IPS-15b (cell line): ENCODE data around the gene PTPRM.

ENCODE experiments used
- H3K27me3 ChIP-seq: one replicate; pipeline ENCODE4 v1.6.1; 2013; ENCODE audit warnings: low read length; ENCODE audit not compliant: control insufficient read depth, insufficient read depth
- H3K36me3 ChIP-seq: one replicate; pipeline ENCODE4 v1.6.1; 2013; ENCODE audit warnings: low read length; ENCODE audit not compliant: control insufficient read depth, insufficient read depth
- H3K4me1 ChIP-seq: one replicate; pipeline ENCODE4 v1.6.1; 2013; ENCODE audit warnings: mild to moderate bottlenecking, low read length; ENCODE audit not compliant: control insufficient read depth, insufficient read depth
- H3K4me3 ChIP-seq: one replicate; pipeline ENCODE4 v1.5.1; 2013; ENCODE audit warnings: low read depth, low read length
- H3K9ac ChIP-seq: one replicate; pipeline ENCODE4 v1.6.1; 2013; ENCODE audit warnings: low read depth, mild to moderate bottlenecking, low read length
- H3K9me3 ChIP-seq: one replicate; pipeline ENCODE4 v1.6.1; 2013; ENCODE audit warnings: mild to moderate bottlenecking, low read length; ENCODE audit not compliant: control insufficient read depth, insufficient read depth

PTPRM gene

DNA sequence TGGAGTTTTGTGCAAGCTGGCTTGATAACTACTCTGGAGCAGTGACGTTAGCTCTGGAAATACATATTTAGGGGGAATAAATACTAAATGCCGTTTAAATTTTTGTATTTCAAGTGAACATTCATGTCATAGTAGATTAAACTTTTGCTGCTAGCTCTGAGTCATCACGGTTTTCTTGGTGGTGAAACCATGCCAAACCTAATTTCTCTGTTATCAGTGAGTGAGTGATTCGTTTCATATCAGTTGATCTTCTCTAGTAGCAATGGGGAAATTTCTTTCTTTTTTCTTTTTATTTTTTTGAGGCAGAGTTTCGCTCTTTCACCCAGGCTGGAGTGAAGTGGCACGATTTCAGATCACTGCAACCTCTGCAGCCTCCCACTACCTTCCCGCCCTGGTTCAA, 211.1 kb downstream of the PTPRM start:
- Histone ChIP-seq H3K9ac (no peak overlapping the region), H3K4me3 (no peak overlapping the region), H3K4me1 (no peaks in the 10 kb centered on the region), H3K27me3 (no peaks in the 10 kb centered on the region), H3K36me3 (no peaks in the 10 kb centered on the region), H3K9me3 (no peaks in the 10 kb centered on the region)

DNA sequence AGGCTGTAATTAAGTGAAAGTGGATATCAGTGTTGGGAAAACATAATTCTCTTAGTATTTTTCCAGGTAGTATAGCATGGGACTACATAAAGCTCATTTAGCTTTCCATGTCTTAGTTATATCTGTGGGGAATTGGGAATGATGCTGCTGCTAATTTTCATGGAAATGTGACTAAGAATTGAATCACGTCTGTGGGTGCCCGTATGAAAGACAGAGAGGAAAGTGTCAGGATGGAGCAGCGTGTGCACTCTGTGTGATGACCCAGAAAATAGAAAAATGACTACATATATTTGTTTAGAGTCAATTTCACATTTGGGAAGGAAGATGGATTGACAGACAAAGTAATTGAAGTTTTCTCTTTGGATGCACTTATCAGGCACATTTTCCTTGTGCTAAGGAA, 212.1 kb downstream of the PTPRM start:
- Histone ChIP-seq H3K4me1 (no peaks in the 10 kb centered on the region), H3K36me3 (no peaks in the 10 kb centered on the region), H3K9me3 (no peaks in the 10 kb centered on the region), H3K27me3 (no peaks in the 10 kb centered on the region), H3K4me3 (no peak overlapping the region), H3K9ac (no peak overlapping the region)

DNA sequence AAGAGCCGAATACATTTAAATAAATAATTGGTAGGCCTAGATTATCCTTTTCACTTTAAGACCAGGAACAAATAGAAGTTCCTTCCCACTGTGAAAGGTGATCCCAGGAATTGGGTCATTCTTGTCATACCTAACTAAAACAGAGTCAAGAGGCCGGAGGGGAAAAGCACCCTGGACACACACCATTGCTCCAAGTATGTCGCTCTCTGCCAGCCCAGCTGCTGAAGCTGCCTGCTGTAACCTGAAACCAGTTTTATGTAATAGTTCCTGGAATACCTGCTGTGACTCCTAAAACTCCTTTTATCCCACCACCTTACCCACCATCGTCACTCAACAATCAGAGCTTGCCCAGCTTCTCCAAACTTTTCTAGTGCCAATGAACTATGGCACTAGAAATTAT, 217.1 kb downstream of the PTPRM start:
- Histone ChIP-seq H3K9me3 (no peaks in the 10 kb centered on the region), H3K4me1 (no peaks in the 10 kb centered on the region), H3K4me3 (no peak overlapping the region), H3K27me3 (no peaks in the 10 kb centered on the region), H3K9ac (no peak overlapping the region), H3K36me3 (no peaks in the 10 kb centered on the region)

DNA sequence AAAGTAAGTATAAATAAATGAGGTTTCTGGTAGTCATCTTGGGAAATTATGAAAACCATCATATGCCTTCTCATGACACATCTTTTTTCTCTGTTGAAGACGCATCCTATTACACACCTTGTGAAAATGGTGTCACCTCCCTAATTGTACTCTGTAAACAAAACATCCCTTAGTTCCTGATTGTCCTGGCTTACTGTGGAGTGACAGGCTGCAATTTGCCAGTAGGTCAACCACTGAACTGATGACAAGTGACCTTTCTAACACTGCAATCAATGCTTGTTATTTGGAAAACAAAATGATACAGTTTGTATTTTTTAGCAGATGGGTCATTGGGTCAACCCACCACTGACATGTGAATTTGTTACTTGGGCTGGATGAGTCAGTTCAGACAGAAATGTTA, 219.5 kb downstream of the PTPRM start:
- H3K4me1 ChIP-seq = peaks cover 6% of the 10 kb centered on the region
- no peaks in the 10 kb centered on the region for H3K9me3 ChIP-seq
- H3K9ac ChIP-seq = no peak overlapping the region
- H3K27me3 ChIP-seq = no peaks in the 10 kb centered on the region
- H3K36me3 ChIP-seq = no peaks in the 10 kb centered on the region
- H3K4me3 ChIP-seq = no peak overlapping the region

DNA sequence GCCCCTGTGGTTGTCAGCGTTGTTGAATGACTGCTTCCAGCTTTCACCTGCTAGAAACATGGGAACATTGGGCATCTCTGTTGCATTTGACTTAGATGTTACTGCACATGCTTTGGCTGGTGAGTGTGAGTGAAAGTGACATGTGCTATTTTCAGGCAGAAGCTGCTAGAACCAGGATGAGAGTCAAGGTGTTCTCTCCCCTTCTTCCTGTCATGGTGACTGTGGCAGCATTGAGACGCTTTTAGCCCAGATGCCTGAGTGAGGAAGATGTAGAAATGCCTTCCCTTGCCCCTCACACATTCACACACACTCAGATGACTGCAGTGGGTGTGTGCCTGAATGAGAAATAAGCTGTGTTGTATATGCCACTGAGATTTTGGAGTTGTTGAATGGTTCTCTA, 220.2 kb downstream of the PTPRM start:
- Histone ChIP-seq H3K4me1 (peaks cover 6% of the 10 kb centered on the region), H3K36me3 (no peaks in the 10 kb centered on the region), H3K9me3 (no peaks in the 10 kb centered on the region), H3K4me3 (no peak overlapping the region), H3K9ac (no peak overlapping the region), H3K27me3 (no peaks in the 10 kb centered on the region)

DNA sequence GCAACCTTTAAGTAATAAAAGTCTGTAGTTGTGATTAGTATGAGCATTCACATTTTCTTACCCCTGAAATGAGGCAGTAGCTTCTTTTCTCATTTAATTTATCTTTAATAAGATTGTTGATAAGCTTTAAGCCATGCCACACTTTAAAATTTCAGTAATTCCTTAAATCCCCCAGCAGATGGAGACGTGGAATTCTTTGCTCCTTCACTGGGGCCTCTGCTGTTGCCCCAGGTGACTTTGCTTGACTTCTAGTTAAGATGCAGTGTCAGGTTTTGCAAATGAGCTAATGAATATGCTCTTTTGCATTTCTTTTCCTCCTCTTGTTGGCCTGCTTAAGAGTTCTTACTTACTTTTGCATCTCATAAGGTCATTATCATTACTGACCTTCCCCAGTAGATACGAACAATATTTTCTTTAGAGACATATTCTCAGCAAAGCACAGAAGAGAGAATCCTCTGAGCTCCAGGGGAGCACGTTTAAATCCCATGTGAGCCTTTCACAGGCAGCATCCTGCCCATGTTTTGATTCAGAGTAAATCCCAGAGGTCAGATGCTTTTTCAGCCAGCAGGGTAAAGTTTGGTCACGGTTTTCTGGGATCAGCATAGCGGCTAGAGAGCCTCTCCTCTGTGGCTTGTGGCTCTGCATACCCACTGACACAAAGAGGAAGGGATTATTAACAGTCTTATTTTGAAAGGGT, 222.9 kb downstream of the PTPRM start:
- H3K9me3 ChIP-seq = no peaks in the 10 kb centered on the region
- H3K4me3 ChIP-seq = no peak overlapping the region
- no peak overlapping the region for H3K9ac ChIP-seq
- no peaks in the 10 kb centered on the region for H3K36me3 ChIP-seq
- peaks cover 6% of the 10 kb centered on the region for H3K4me1 ChIP-seq
- H3K27me3 ChIP-seq = no peaks in the 10 kb centered on the region

DNA sequence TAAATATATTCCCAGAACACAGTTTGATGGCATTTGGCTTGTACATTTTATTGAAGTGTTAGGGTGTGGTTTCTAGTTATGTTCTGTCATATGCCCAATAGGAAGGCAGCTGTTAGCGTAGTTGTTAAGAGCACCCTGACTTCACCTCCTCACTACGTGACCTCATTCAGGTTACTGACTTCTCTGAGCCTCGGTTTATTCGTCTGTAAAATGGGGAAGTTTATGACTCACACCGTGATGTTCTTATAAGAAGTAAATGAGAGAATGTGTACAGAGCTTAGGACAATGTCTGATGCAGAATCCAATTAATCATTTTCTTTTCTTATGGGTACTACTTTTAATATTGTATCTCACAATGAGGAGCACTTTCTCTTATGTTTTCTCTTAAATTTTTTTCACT, 226.0 kb downstream of the PTPRM start:
- Histone ChIP-seq H3K9me3 (no peaks in the 10 kb centered on the region), H3K36me3 (no peaks in the 10 kb centered on the region)

DNA sequence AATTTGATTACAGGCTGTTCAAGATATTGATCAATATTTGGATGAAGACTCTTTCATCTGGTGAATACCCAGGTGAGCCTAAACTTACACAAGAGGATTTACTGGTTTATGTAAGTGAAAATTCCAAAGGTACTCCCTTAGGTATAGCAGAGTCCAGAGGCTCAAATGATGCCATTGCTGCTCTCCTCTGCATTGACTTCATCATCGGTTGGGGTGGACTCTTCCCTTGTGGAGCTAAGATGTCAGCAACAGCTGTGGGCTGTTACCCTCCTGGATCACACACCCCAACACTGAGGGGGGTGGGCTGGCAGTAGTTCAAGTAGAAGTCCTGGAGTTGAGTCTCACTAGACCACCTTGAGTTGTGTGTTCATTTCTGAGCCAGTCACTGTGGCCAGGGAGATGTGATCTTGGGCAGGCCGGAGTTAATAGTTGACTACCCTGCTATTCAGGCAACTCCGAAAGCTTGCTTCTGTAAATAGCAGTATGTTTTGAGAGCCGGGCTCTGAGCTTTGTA, 236.9 kb downstream of the PTPRM start:
- Histone ChIP-seq H3K4me3 (no peak overlapping the region), H3K9ac (no peak overlapping the region), H3K4me1 (no peaks in the 10 kb centered on the region), H3K9me3 (no peaks in the 10 kb centered on the region), H3K27me3 (no peaks in the 10 kb centered on the region), H3K36me3 (no peaks in the 10 kb centered on the region)

More for the DNA sequence above, 226.0 kb downstream of the PTPRM start:
- H3K4me3 ChIP-seq = no peak overlapping the region
- no peak overlapping the region for H3K9ac ChIP-seq
- no peaks in the 10 kb centered on the region for H3K27me3 ChIP-seq
- H3K4me1 ChIP-seq = peaks cover 6% of the 10 kb centered on the region

DNA sequence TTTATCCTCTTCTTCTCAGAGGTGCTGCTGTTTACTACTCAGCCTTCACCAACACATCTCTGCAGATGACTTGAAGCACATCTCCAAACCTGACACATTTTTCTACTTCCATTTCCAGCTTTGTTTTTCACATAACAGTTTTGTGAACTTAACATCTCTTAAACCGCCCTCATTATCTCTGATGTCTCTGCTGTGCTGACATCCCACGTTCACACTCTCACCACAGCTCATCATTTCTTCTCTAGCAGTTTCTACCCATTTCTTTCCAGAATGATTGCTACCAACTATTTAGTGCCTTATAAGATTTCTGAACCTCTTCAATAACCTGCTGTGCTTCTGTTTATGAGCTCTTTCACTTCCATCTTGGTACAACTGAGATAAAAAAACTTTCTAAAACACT, 238.0 kb downstream of the PTPRM start:
- Histone ChIP-seq H3K27me3 (no peaks in the 10 kb centered on the region), H3K4me1 (peaks cover 2% of the 10 kb centered on the region), H3K36me3 (no peaks in the 10 kb centered on the region), H3K9me3 (no peaks in the 10 kb centered on the region), H3K9ac (no peak overlapping the region), H3K4me3 (no peak overlapping the region)

DNA sequence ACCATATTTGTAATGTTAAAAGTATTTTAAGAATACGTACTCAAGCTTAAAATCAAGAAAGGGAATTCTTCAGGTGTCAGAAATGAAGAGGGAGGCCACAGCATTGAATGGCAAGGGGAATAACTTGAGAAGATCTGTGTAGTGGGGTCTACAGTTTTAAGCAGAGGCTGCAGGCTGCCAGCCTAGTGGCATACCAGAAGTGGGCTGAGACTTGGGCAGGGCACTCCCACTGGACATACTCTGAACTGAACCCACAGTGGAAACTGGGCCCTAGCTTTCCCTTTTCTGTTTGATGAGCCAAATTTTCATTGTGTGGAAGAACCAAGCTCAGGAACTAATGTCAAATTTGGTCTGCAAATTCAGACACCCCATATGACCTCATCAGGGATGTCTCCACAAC, 238.8 kb downstream of the PTPRM start:
- H3K4me3 ChIP-seq = no peak overlapping the region
- no peaks in the 10 kb centered on the region for H3K36me3 ChIP-seq
- no peaks in the 10 kb centered on the region for H3K27me3 ChIP-seq
- H3K9me3 ChIP-seq = no peaks in the 10 kb centered on the region
- no peak overlapping the region for H3K9ac ChIP-seq
- H3K4me1 ChIP-seq = peaks cover 2% of the 10 kb centered on the region

DNA sequence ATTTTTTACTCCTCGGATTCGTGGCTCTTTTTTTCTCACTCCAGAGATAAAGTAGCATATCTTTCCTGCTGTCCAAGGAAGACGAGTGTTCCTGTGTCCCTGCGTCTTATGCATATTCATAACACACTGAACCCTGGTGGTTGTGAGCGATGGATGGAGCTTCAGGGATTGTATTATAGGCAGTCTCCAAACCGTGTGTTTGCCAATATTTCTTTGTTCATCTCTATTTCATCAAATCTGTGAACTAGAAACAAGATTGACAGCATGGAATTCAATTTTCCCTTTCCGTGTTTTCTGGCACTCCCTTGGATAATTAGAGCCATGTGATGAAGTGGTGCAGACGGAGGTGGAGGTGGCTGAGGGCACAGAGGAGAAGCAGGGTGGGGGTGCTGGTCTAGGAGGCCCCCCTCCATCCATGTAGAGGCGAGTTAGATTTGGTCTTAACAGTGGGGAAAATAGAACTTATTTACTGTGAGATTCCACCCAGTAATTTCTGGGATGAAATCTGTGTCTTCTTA, 240.9 kb downstream of the PTPRM start:
- Histone ChIP-seq H3K27me3 (no peaks in the 10 kb centered on the region), H3K4me1 (peaks cover 2% of the 10 kb centered on the region), H3K36me3 (no peaks in the 10 kb centered on the region), H3K9me3 (no peaks in the 10 kb centered on the region), H3K9ac (no peak overlapping the region), H3K4me3 (no peak overlapping the region)

DNA sequence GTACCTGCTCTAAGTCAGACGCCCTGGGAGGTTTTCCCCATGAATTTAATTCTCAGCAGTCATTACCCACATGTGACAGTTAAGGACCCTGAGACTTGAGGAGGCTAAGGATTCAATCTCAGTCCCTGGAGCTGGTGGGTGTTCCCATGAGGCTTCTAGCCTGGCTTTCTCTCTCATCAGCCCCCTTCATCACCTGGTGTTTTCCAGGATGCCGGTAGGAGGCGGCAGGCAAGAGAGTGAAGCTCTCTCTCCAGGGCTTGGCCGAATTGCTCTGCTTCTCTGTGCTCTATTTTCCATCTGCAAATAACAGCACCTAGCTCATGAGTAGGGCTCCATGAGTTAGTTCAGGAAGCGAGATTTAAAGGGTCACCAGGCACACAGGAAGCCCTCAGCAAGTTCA, 241.9 kb downstream of the PTPRM start:
- H3K9me3 ChIP-seq = no peaks in the 10 kb centered on the region
- H3K4me3 ChIP-seq = no peak overlapping the region
- no peaks in the 10 kb centered on the region for H3K36me3 ChIP-seq
- peaks cover 2% of the 10 kb centered on the region for H3K4me1 ChIP-seq
- H3K27me3 ChIP-seq = no peaks in the 10 kb centered on the region
- H3K9ac ChIP-seq = no peak overlapping the region
